Mesenchymal stem cell (in vitro differentiated cells and primary cell): ENCODE results near the gene ARHGEF33.

Experiments
- DNase-seq: peaks from one replicate; pipeline ENCODE4 v3.0.0-alpha.2; 2013
- H2AFZ ChIP-seq: one replicate; pipeline ENCODE4 v1.6.1; 2013; ENCODE audit warnings: low read depth, mild to moderate bottlenecking, control low read depth, inconsistent platforms, low read length, moderate library complexity
- H2AK5ac ChIP-seq: 2 replicates; pipeline ENCODE4 v1.6.1; 2013; ENCODE audit warnings: low read length, moderate library complexity, mild to moderate bottlenecking, inconsistent platforms; ENCODE audit not compliant: severe bottlenecking
- H2BK120ac ChIP-seq: one replicate; pipeline ENCODE4 v1.6.1; 2013; ENCODE audit warnings: low read depth, mild to moderate bottlenecking, inconsistent platforms, low read length, moderate library complexity
- H2BK12ac ChIP-seq, 2 experiments: one replicate each; pipeline ENCODE4 v1.6.1; 2013; ENCODE audit warnings: inconsistent platforms in 2 of 2, low read length in 2 of 2, mild to moderate bottlenecking in 2 of 2, moderate library complexity in 2 of 2, control low read depth in 1 of 2
- H2BK15ac ChIP-seq: one replicate; pipeline ENCODE4 v1.6.1; 2013; ENCODE audit warnings: mild to moderate bottlenecking, low read depth, inconsistent platforms; ENCODE audit not compliant: poor library complexity, severe bottlenecking
- H2BK5ac ChIP-seq: 2 replicates; pipeline ENCODE4 v1.6.1; 2013; ENCODE audit warnings: low read depth, mild to moderate bottlenecking, low read length, control low read depth, inconsistent platforms; ENCODE audit not compliant: poor library complexity, severe bottlenecking
- H3K14ac ChIP-seq, 2 experiments: one replicate each; pipeline ENCODE4 v1.6.1; 2013; ENCODE audit warnings: inconsistent platforms in 2 of 2, low read length in 2 of 2, control low read depth in 1 of 2, mild to moderate bottlenecking in 1 of 2, moderate library complexity in 1 of 2
- H3K18ac ChIP-seq, 2 experiments: one replicate each; pipeline ENCODE4 v1.6.1; 2013; ENCODE audit warnings: inconsistent platforms in 2 of 2, low read length in 2 of 2, control low read depth in 1 of 2, low read depth in 1 of 2, mild to moderate bottlenecking in 1 of 2
- H3K23ac ChIP-seq, 2 experiments: one replicate each; pipeline ENCODE4 v1.6.1; 2013; ENCODE audit warnings: inconsistent platforms in 2 of 2, low read length in 2 of 2, mild to moderate bottlenecking in 2 of 2, moderate library complexity in 2 of 2, control low read depth in 1 of 2
- H3K27ac ChIP-seq: 2 replicates; pipeline ENCODE4 v1.5.1; 2013; ENCODE audit warnings: mild to moderate bottlenecking, moderate library complexity, low read length, control low read depth, inconsistent platforms; ENCODE audit not compliant: poor library complexity, severe bottlenecking
- H3K27me3 ChIP-seq, 2 experiments: 2 replicates each; pipeline versions ENCODE4 v1.6.1 to v1.7.0; 2013; ENCODE audit warnings: low read length in 2 of 2, mild to moderate bottlenecking in 2 of 2, moderate library complexity in 2 of 2, control low read depth in 1 of 2, inconsistent platforms in 1 of 2; ENCODE audit not compliant: control insufficient read depth in 1 of 2, insufficient read depth in 1 of 2
- H3K36me3 ChIP-seq, 2 experiments: 2 replicates each; pipeline versions ENCODE4 v1.6.1 to v1.7.0; 2013; ENCODE audit warnings: low read length in 2 of 2, control low read depth in 1 of 2, inconsistent platforms in 1 of 2, low read depth in 1 of 2, mild to moderate bottlenecking in 1 of 2; ENCODE audit not compliant: insufficient read depth in 2 of 2, control insufficient read depth in 1 of 2
- H3K4ac ChIP-seq, 2 experiments: one replicate each; pipeline ENCODE4 v1.6.1; 2013; ENCODE audit warnings: inconsistent platforms in 2 of 2, low read length in 2 of 2, mild to moderate bottlenecking in 2 of 2, moderate library complexity in 2 of 2, control low read depth in 1 of 2, low read depth in 1 of 2
- H3K4me1 ChIP-seq: 2 replicates; pipeline ENCODE4 v1.6.1; 2013; ENCODE audit warnings: low read depth, low read length, control low read depth; ENCODE audit not compliant: control insufficient read depth, insufficient read depth
- H3K4me2 ChIP-seq: 2 replicates; pipeline ENCODE4 v1.6.1; 2013; ENCODE audit warnings: low read length, mild to moderate bottlenecking, inconsistent platforms; ENCODE audit not compliant: poor library complexity, severe bottlenecking
- H3K4me3 ChIP-seq, 2 experiments: 2 replicates each; pipeline versions ENCODE4 v1.5.1 to v1.7.0; 2013; ENCODE audit warnings: low read length in 2 of 2, mild to moderate bottlenecking in 2 of 2, control low read depth in 1 of 2, low read depth in 1 of 2; ENCODE audit not compliant: insufficient read depth in 1 of 2
- H3K79me1 ChIP-seq: replicated peaks from 2 replicates; pipeline ENCODE4 v1.6.1; 2013; ENCODE audit warnings: mild to moderate bottlenecking, control low read depth, low read length, inconsistent platforms; ENCODE audit not compliant: poor library complexity, severe bottlenecking
- H3K9ac ChIP-seq: 2 replicates; pipeline ENCODE4 v1.7.0; 2013; ENCODE audit warnings: mild to moderate bottlenecking, low read length, moderate library complexity
- H3K9me3 ChIP-seq: 2 replicates; pipeline ENCODE4 v1.7.0; 2013; ENCODE audit warnings: mild to moderate bottlenecking, low read length; ENCODE audit not compliant: control insufficient read depth
- H4K8ac ChIP-seq: one replicate; pipeline ENCODE4 v1.6.1; 2013; ENCODE audit warnings: inconsistent platforms, mild to moderate bottlenecking, low read length, moderate library complexity
- H4K91ac ChIP-seq: one replicate; pipeline ENCODE4 v1.6.1; 2013; ENCODE audit warnings: mild to moderate bottlenecking, low read length, inconsistent platforms
- WGBS: methylation state at CpG from one replicate; pipeline ENCODE4 v1.1.7; 2013; ENCODE audit warnings: mixed read lengths; 5-methylcytosine and 5-hydroxymethylcytosine counted together

ARHGEF33 gene

DNA sequence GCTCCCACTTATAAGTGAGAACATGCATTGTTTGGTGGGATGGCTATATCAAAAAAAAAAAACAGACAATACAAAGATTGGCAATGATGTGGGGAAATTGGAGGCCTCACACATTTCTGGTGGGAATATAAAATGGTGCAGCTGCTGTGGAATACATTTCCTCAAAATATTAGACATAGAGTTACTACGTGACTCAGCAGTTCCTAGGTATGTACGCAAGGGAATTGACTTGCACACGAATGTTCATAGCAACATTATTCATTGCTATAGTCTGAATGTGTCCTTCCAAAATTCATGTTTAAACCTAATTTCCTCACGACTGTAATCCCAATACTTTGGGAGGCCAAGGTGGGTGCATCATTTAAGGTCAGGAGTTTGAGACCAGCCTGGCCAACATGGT lies 2.3 kb upstream of the ARHGEF33 start:
- H4K91ac ChIP-seq: no peak overlapping the region

DNA sequence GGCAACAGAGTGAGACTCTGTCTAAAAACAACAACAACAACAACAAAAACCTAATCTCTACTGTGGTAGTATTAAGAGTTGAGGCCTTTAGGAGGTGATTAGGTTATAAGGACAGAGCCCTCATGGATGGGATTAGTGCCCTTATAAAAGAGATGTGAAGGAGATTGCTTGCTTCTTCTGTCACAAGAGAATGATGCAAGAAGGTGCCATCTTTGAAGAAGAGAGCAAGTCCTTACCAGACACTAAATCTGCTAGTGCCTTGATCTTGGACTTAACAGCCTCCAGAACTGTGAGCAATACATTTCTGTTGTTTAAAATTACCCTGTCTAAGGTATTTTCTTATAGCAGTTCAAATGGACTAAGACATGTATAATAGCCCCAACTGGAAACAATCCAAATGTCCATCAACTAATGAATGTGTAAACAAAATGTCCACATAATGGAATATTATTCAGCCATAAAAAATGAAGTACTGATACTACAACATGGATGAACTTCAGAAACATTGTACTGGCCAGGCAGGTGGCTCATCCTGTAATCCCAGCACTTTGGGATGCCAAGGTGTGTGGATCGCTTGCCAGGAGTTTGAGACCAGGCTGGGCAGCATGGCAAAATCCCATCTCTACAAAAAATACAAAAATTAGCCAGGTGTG lies 1.6 kb upstream of the ARHGEF33 start:
- H2BK120ac ChIP-seq: no peak overlapping the region
- 100% methylated on average over 1 of the region's 1 CpG for WGBS
- H3K4me2 ChIP-seq: no peak overlapping the region
- H3K4me1 ChIP-seq: no peaks in the 10 kb centered on the region
- H3K23ac ChIP-seq: no peak overlapping the region
- peaks cover 0 to 2% of the 10 kb centered on the region in 2 experiments for H3K36me3 ChIP-seq
- H3K27ac ChIP-seq: no peak overlapping the region
- DNase-seq: no peak
- H2BK15ac ChIP-seq: no peak overlapping the region
- H3K18ac ChIP-seq: no peak overlapping the region
- no peak overlapping the region for H2BK5ac ChIP-seq
- H3K27me3 ChIP-seq: no peaks in the 10 kb centered on the region
- no peak overlapping the region for H4K91ac ChIP-seq
- no peak overlapping the region for H4K8ac ChIP-seq
- H3K79me1 ChIP-seq: no peaks in the 10 kb centered on the region
- no peak overlapping the region for H2AFZ ChIP-seq
- no peak overlapping the region for H3K14ac ChIP-seq
- H3K4ac ChIP-seq: no peak overlapping the region
- H3K9me3 ChIP-seq: no peaks in the 10 kb centered on the region
- H3K9ac ChIP-seq: no peak overlapping the region
- no peak overlapping the region for H2AK5ac ChIP-seq
- H2BK12ac ChIP-seq: no peak overlapping the region
- H3K4me3 ChIP-seq: no peak overlapping the region

More for the DNA sequence above, 2.3 kb upstream of the ARHGEF33 start:
- Histone ChIP-seq H3K79me1 (no peaks in the 10 kb centered on the region), H3K9me3 (no peaks in the 10 kb centered on the region), H2AK5ac (no peak overlapping the region), H3K9ac (no peak overlapping the region), H3K36me3 (peaks cover 0 to 5% of the 10 kb centered on the region in 2 experiments), H3K27ac (no peak overlapping the region), H3K4me2 (no peak overlapping the region), H2BK12ac (no peak overlapping the region), H4K8ac (no peak overlapping the region), H3K27me3 (no peaks in the 10 kb centered on the region), H2BK120ac (no peak overlapping the region), H3K14ac (no peak overlapping the region), H3K4me3 (no peak overlapping the region), H2BK5ac (no peak overlapping the region), H3K23ac (no peak overlapping the region), H3K4me1 (no peaks in the 10 kb centered on the region), H3K18ac (no peak overlapping the region), H2AFZ (no peak overlapping the region), H2BK15ac (no peak overlapping the region), H3K4ac (no peak overlapping the region)
- no peak for DNase-seq
- 94% methylated on average over 4 of the region's 4 CpGs for WGBS

DNA sequence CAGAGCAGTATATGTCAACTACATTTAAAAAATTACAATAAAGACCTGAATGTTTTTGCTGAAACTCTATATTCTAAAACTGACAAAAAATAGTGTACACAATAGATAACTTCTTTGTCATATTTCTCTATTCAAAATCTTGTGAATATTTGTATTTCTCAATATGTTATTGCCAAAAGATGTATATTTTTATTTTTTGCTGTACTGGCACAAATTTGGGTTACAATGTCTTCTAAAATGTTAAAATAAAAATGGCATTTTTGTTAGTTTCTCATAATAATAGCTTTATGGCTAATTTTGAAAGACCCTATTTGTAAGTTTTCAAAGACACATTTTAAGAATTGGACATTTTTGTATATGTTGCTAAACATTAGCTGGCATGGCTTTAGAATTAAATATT lies 630 bp upstream of the ARHGEF33 start:
- H3K79me1 ChIP-seq: no peaks in the 10 kb centered on the region
- H2AK5ac ChIP-seq: no peak overlapping the region
- no peak overlapping the region for H4K8ac ChIP-seq
- H3K9ac ChIP-seq: no peak overlapping the region
- no peak overlapping the region for H2BK5ac ChIP-seq
- H3K27ac ChIP-seq: no peak overlapping the region
- H3K14ac ChIP-seq: no peak overlapping the region
- no peak overlapping the region for H3K18ac ChIP-seq
- H2BK120ac ChIP-seq: no peak overlapping the region
- H3K27me3 ChIP-seq: no peaks in the 10 kb centered on the region
- H4K91ac ChIP-seq: no peak overlapping the region
- no peaks in the 10 kb centered on the region for H3K4me1 ChIP-seq
- H2BK12ac ChIP-seq: no peak overlapping the region
- DNase-seq: no peak
- H3K4me2 ChIP-seq: no peak overlapping the region
- no peak overlapping the region for H3K23ac ChIP-seq
- H2AFZ ChIP-seq: no peak overlapping the region
- no peak overlapping the region for H3K4me3 ChIP-seq
- H3K36me3 ChIP-seq: peaks cover 0 to 2% of the 10 kb centered on the region in 2 experiments
- H2BK15ac ChIP-seq: no peak overlapping the region
- H3K4ac ChIP-seq: no peak overlapping the region
- no peaks in the 10 kb centered on the region for H3K9me3 ChIP-seq

DNA sequence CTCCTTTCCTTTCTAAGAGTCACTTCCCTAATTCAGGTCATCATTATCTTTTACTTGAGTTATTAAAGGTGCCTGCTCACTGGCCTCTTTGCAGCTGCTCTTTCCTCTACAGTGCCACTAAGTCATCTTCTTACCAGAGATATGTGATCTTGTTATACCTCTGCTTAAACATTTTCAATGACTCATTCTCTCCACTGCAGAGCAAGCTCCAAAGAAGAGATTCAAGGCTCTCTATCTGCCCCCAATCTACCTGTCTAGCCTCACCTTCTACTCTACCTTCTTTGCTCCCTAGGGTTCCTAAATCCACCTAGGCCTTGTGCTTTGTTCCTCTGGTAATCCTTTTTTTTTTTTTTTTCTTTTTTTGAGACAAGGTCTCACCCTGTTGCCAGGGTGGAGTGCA lies 3.1 kb downstream of the ARHGEF33 start:
- no peak for DNase-seq
- Histone ChIP-seq H3K4me1 (no peaks in the 10 kb centered on the region), H3K14ac (no peak overlapping the region), H3K23ac (no peak overlapping the region), H3K4me3 (no peak overlapping the region), H2BK15ac (no peak overlapping the region), H3K4ac (no peak overlapping the region), H2AK5ac (no peak overlapping the region), H3K27ac (no peak overlapping the region), H2BK5ac (no peak overlapping the region), H3K27me3 (no peaks in the 10 kb centered on the region), H3K36me3 (no peaks in the 10 kb centered on the region), H4K8ac (no peak overlapping the region), H3K18ac (no peak overlapping the region), H2AFZ (no peak overlapping the region), H3K9ac (no peak overlapping the region), H2BK12ac (no peak overlapping the region), H3K9me3 (no peaks in the 10 kb centered on the region), H4K91ac (no peak overlapping the region), H3K79me1 (no peaks in the 10 kb centered on the region), H3K4me2 (no peak overlapping the region), H2BK120ac (no peak overlapping the region)
